Glutamatergic neuron (in vitro differentiated cells): Measurements from ENCODE around the gene CRYBA4. TPM values are rescaled to one million over a fixed set of nuclear protein-coding genes. Genes with fewer than 3 reads are reported as not detected.

Source experiments
- DNase-seq: peaks from one replicate; pipeline ENCODE4 v3.0.0; 2022
- H3K27ac Mint-ChIP-seq: one replicate; pipeline ENCODE4 v1.8.0; 2020; ENCODE audit warnings: mild to moderate bottlenecking, mixed read lengths, inconsistent platforms; ENCODE audit not compliant: unreplicated experiment
- H3K27me3 Mint-ChIP-seq: one replicate; pipeline ENCODE4 v1.8.0; 2020; ENCODE audit warnings: mild to moderate bottlenecking, moderate library complexity, mixed read lengths, inconsistent platforms; ENCODE audit not compliant: unreplicated experiment
- H3K36me3 Mint-ChIP-seq: one replicate; pipeline ENCODE4 v1.8.0; 2020; ENCODE audit warnings: mild to moderate bottlenecking, mixed read lengths, inconsistent platforms; ENCODE audit not compliant: unreplicated experiment
- H3K4me1 Mint-ChIP-seq: one replicate; pipeline ENCODE4 v1.8.0; 2020; ENCODE audit warnings: mild to moderate bottlenecking, low read depth, mixed read lengths, inconsistent platforms; ENCODE audit not compliant: unreplicated experiment
- H3K4me3 Mint-ChIP-seq: one replicate; pipeline ENCODE4 v1.8.0; 2020; ENCODE audit warnings: mild to moderate bottlenecking, mixed read lengths, inconsistent platforms; ENCODE audit not compliant: unreplicated experiment
- H3K9me3 Mint-ChIP-seq: one replicate; pipeline ENCODE4 v1.8.0; 2020; ENCODE audit warnings: mild to moderate bottlenecking, moderate library complexity, mixed read lengths, inconsistent platforms; ENCODE audit not compliant: unreplicated experiment
- total RNA-seq: library from RNA; stranded (reverse); fragmentation: NEBNext Ultra II Directional; extraction: Animal tissue kit (Norgen Biotek cat#: 25700); gene quantifications from one replicate; pipeline ENCODE4 v1.2.1, GENCODE V29; 2021; ENCODE audit not compliant: unreplicated experiment
- TF ChIP-seq, protein P1 (sequence below): fragments of 200-600 bp; sonication (generic); IDR thresholded peaks from one replicate; pipeline ENCODE4 v1.5.0; 2021; ENCODE audit not compliant: partially characterized antibody, unreplicated experiment

CRYBA4 gene
- total RNA-seq, 1 donor from 2014 or later, result not detected

DNA sequence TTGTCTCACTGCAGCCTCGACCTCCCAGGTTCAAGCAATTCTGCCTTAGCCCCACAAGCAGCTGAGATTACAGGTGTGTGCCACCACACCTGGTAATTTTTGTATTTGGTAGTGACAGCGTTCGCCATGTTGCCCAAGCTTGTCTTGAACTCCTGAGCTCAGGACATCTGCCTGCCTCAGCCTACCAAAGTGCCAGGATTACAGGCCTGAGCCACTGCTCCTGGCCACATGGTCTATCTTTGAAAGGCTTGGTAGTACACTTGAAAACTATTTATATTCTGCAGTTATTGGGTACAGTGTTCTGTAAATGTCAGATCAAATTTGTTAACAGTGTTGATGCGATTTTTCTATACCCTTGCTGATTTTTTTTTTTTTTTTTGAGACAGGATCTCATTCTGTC lies 9.5 kb downstream of the CRYBA4 start:
- H3K4me1 Mint-ChIP-seq, result no peaks in the 10 kb centered on the region
- H3K36me3 Mint-ChIP-seq, result peaks cover 5% of the 10 kb centered on the region
- TF ChIP-seq, protein P1, sequence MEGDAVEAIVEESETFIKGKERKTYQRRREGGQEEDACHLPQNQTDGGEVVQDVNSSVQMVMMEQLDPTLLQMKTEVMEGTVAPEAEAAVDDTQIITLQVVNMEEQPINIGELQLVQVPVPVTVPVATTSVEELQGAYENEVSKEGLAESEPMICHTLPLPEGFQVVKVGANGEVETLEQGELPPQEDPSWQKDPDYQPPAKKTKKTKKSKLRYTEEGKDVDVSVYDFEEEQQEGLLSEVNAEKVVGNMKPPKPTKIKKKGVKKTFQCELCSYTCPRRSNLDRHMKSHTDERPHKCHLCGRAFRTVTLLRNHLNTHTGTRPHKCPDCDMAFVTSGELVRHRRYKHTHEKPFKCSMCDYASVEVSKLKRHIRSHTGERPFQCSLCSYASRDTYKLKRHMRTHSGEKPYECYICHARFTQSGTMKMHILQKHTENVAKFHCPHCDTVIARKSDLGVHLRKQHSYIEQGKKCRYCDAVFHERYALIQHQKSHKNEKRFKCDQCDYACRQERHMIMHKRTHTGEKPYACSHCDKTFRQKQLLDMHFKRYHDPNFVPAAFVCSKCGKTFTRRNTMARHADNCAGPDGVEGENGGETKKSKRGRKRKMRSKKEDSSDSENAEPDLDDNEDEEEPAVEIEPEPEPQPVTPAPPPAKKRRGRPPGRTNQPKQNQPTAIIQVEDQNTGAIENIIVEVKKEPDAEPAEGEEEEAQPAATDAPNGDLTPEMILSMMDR, result no peak
- no peaks in the 10 kb centered on the region for H3K27me3 Mint-ChIP-seq
- DNase-seq, result no peak
- H3K27ac Mint-ChIP-seq, result no peak overlapping the region
- H3K9me3 Mint-ChIP-seq, result peaks cover 2% of the 10 kb centered on the region
- no peak overlapping the region for H3K4me3 Mint-ChIP-seq

DNA sequence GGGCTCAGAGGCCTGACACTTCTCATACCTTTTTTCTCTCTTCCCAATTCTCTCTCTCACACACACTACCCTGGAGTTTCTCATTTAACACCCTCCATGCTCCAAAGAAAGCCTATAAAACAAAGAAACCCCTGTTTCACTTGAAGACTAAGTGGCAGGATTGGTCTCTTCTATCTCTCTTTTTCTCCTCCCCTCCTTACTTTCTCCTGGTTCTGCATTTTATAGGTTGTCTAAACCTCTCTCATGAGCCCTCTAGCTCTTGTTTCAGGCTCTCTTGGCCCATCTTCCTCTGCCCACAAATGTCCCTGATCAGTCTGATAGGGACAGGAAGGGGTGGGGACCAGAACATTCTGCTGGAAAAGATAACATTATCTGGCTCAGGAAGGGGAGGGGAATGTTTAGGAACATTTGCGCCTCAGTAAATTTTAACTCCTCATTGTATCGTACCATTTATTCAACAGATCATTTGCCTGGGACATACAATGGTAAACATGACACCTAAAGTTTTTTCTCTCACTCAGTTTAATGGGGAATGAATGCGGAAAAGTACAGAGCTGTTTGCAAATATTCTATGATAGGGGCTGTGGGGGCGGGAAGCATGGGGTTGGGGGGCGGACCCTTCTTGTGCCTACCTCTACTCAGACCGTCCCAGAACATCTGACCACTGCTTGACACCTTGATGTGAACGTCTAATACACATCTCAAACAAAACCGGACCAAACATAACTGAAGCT lies 10.8 kb downstream of the CRYBA4 start:
- Mint-ChIP-seq H3K27me3 (no peaks in the 10 kb centered on the region), H3K27ac (no peak overlapping the region), H3K4me3 (no peak overlapping the region), H3K9me3 (peaks cover 2% of the 10 kb centered on the region), H3K36me3 (peaks cover 5% of the 10 kb centered on the region), H3K4me1 (no peaks in the 10 kb centered on the region)
- TF ChIP-seq, protein P1, result no peak
- no peak for DNase-seq

DNA sequence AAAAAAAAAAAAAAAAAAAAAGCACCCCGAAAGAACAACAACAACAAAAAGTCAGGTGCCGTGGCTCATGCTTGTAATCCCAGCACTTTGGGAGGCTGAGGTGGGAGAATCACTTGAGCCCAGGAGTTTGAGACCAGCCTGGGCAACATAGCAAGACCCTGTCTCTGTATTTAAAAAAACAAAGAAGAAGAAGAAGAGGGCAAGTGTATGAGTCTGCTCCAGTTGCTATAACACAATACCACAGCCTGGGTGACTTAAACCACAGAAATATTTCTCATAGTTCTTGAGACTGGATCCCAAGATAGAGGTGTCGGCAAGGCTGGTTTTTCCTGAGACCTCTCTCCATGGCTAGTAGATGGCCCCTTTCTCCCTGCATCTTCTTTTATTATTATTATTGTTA lies 12.4 kb downstream of the CRYBA4 start:
- no peak for DNase-seq
- Mint-ChIP-seq H3K9me3 (peaks cover 2% of the 10 kb centered on the region), H3K27ac (no peak overlapping the region)

DNA sequence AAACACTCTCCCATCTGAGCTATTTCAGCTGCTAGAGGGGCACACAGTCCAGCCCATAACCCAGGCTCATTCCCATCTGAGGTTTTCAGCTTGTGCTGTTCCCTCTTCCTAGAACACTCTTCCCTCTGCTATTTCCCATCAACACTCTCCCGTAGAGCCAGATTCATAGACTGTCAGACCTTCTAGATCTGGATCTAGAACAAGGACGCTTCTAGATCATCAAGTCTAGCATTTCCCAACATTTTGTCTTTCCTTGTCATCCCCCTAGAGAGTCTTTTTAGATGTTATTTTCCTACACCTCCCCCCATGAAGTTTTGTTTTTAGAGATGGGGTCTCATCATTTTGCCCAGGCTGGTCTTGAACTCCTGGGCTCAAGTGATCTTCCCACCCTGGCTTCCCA lies 13.4 kb downstream of the CRYBA4 start:
- Mint-ChIP-seq H3K36me3 (peaks cover 5% of the 10 kb centered on the region), H3K4me1 (no peaks in the 10 kb centered on the region), H3K27ac (no peak overlapping the region), H3K9me3 (peaks cover 2% of the 10 kb centered on the region), H3K27me3 (no peaks in the 10 kb centered on the region), H3K4me3 (no peak overlapping the region)
- TF ChIP-seq, protein P1, result no peak
- no peak for DNase-seq

More for the DNA sequence above, 12.4 kb downstream of the CRYBA4 start:
- TF ChIP-seq, protein P1, result no peak
- Mint-ChIP-seq H3K4me3 (no peak overlapping the region), H3K4me1 (no peaks in the 10 kb centered on the region), H3K27me3 (no peaks in the 10 kb centered on the region), H3K36me3 (peaks cover 5% of the 10 kb centered on the region)

DNA sequence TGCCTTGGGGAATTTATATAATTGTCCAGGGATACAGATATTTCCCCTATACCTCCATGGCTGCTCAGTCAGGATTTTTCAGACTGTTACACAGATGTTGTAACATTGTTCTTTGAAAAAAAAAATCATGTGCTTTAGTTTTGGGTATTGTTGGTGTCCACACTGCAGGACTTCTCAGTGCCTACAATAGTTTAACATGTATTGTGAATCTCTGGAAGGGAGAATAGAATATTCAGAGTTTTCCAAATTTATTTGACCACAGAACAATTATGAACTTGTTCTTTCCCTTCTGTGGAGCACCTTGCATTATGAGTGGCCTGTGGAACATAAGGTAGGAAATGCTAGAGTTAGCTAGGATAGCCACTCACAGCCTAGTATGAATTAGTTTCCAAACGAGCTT lies 14.5 kb downstream of the CRYBA4 start:
- no peaks in the 10 kb centered on the region for H3K27me3 Mint-ChIP-seq
- H3K4me3 Mint-ChIP-seq, result no peak overlapping the region
- TF ChIP-seq, protein P1, result no peak
- no peaks in the 10 kb centered on the region for H3K9me3 Mint-ChIP-seq
- H3K36me3 Mint-ChIP-seq, result no peaks in the 10 kb centered on the region
- peaks cover 4% of the 10 kb centered on the region for H3K4me1 Mint-ChIP-seq
- H3K27ac Mint-ChIP-seq, result no peak overlapping the region
- no peak for DNase-seq
